Peyer's patch (tissue), 4 donors: ENCODE measurements around the gene EFEMP1. TPM values are rescaled to one million over a fixed set of nuclear protein-coding genes. Genes with fewer than 3 reads are reported as not detected.

ENCODE experiments used
- DNase-seq, 3 donors: peaks; one replicate each; pipeline ENCODE4 v3.0.0-alpha.2; 2017 to 2019
- H3K27ac ChIP-seq, 4 donors: fragments of 200-600 bp; sonication (generic); one replicate each; pipeline ENCODE4 v1.5.1; 2016 to 2019
- H3K27me3 ChIP-seq, 2 donors: fragments of 200-600 bp; sonication (generic); one replicate each; pipeline ENCODE4 v1.5.1; 2019
- H3K36me3 ChIP-seq, 3 donors: fragments of 200-600 bp; sonication (generic); one replicate each; pipeline ENCODE4 v1.5.1; 2016 to 2019
- H3K4me1 ChIP-seq, 4 donors: fragments of 200-600 bp; sonication (generic); one replicate each; pipeline ENCODE4 v1.5.1; 2016 to 2019
- H3K4me3 ChIP-seq, 4 donors: fragments of 200-600 bp; sonication (generic); 1 replicate in 3 of 4; 2 replicates in 1 of 4; pipeline ENCODE4 v1.5.1; 2016 to 2019; ENCODE audit warnings: mild to moderate bottlenecking in 1 of 4
- H3K9me3 ChIP-seq, 4 donors: fragments of 200-600 bp; sonication (generic); one replicate each; pipeline ENCODE4 v1.5.1; 2016 to 2019; ENCODE audit warnings: mild to moderate bottlenecking in 1 of 4
- CTCF ChIP-seq, 6 experiments: fragments of 450-650 bp in 4 of 6; fragments of 200-600 bp in 2 of 6; sonication (generic) in 1 of 6; IDR thresholded peaks; one replicate each; pipeline ENCODE4 v1.5.1; 2017 to 2019; ENCODE audit warnings: antibody characterized with exemption in 6 of 6, mild to moderate bottlenecking in 3 of 6, moderate library complexity in 1 of 6
- POLR2A ChIP-seq, 2 donors: fragments of 450-650 bp; IDR thresholded peaks; one replicate each; pipeline ENCODE4 v1.5.1; 2017; ENCODE audit warnings: antibody characterized with exemption in 2 of 2, mild to moderate bottlenecking in 2 of 2, moderate library complexity in 2 of 2
- total RNA-seq, 4 donors: library from RNA; depleted of rRNA; stranded (reverse); fragments of >200 nt; gene quantifications; one replicate each; pipeline ENCODE4 v1.1.0, GENCODE V29; 2016

EFEMP1 gene
- total RNA-seq, 4 donors from 2014 or later, result 16.3 to 44.4 (median 26.6) TPM

- Histone ChIP-seq H3K27ac (no peak overlapping the region), H3K9me3 (no peaks in the 10 kb centered on the region), H3K36me3 (no peaks in the 10 kb centered on the region), H3K4me3 (no peak overlapping the region), H3K4me1 (peaks cover 0 to 5% (median 0%) of the 10 kb centered on the region in 4 donors), H3K27me3 (no peaks in the 10 kb centered on the region)
- DNase-seq, result no peak
- no peak for TF ChIP-seq POLR2A (IDR thresholded peaks at IDR 0.05)
- no peak for TF ChIP-seq CTCF (IDR thresholded peaks at IDR 0.05)
Measured at GRCh38 chr2:55954306-55955035, 30.9 kb upstream of the EFEMP1 start.

DNA sequence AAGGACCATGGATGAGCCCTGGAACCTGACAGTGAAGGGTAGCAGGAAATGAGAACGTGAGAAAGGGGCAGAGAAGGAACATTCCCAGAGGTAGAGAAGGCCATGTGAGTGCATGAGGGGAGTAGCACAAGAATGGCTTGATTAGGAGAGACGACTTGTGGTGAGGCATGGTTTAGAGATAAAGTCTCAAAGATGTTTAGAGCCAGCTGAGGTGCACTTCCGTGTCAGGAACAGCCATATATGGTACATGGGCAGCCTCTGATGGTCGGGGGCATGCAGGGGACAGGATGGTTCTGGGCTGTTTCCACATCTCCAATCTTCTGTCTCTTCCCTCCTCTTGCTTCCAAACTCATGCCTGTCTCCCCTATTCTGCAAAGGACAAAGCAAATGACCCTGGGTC lies 28.8 kb upstream of the EFEMP1 start:
- no peaks in the 10 kb centered on the region for H3K4me1 ChIP-seq
- H3K9me3 ChIP-seq, result no peaks in the 10 kb centered on the region
- no peak for DNase-seq
- TF ChIP-seq POLR2A (IDR thresholded peaks at IDR 0.05), result no peak
- no peak for TF ChIP-seq CTCF (IDR thresholded peaks at IDR 0.05)
- no peaks in the 10 kb centered on the region for H3K36me3 ChIP-seq
- no peak overlapping the region for H3K27ac ChIP-seq
- H3K4me3 ChIP-seq, result no peak overlapping the region
- H3K27me3 ChIP-seq, result no peaks in the 10 kb centered on the region

DNA sequence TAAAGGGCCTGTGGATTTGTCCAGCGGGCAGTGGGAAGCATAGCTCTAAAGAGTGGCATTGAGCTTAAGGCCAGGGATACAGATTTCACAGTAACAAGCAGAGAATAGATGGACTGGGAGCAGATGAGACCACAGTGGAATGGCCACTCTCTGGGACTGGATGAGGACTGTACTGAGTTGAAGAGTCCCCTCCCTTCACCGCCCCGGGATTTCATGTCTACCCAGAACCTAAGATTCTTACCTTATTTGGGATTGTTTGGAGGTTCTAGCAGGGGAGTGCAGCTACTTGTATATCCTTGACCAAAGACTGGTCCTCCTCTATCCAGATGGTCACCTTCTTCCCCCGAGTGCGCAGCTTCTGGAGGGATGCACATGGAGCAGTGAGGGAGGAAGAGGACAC lies 28.0 kb upstream of the EFEMP1 start:
- H3K27me3 ChIP-seq, result no peaks in the 10 kb centered on the region
- no peak overlapping the region for H3K27ac ChIP-seq
- no peaks in the 10 kb centered on the region for H3K36me3 ChIP-seq
- no peaks in the 10 kb centered on the region for H3K4me1 ChIP-seq
- DNase-seq, result no peak
- TF ChIP-seq CTCF (IDR thresholded peaks at IDR 0.05) (no peak), POLR2A (IDR thresholded peaks at IDR 0.05) (no peak)
- no peaks in the 10 kb centered on the region for H3K9me3 ChIP-seq
- no peak overlapping the region for H3K4me3 ChIP-seq

GRCh38 chr2:55949613-55950012 lies 26.0 kb upstream of the EFEMP1 start:
- Histone ChIP-seq H3K4me3 (no peak overlapping the region), H3K9me3 (no peaks in the 10 kb centered on the region), H3K27ac (no peak overlapping the region), H3K27me3 (no peaks in the 10 kb centered on the region), H3K4me1 (no peaks in the 10 kb centered on the region), H3K36me3 (no peaks in the 10 kb centered on the region)
- no peak for DNase-seq
- TF ChIP-seq CTCF (IDR thresholded peaks at IDR 0.05) (no peak), POLR2A (IDR thresholded peaks at IDR 0.05) (no peak)

- DNase-seq, result no peak
- Histone ChIP-seq H3K36me3 (no peaks in the 10 kb centered on the region), H3K4me1 (no peaks in the 10 kb centered on the region), H3K27ac (no peak overlapping the region), H3K9me3 (no peaks in the 10 kb centered on the region), H3K27me3 (no peaks in the 10 kb centered on the region), H3K4me3 (no peak overlapping the region)
- TF ChIP-seq CTCF (IDR thresholded peaks at IDR 0.05) (no peak), POLR2A (IDR thresholded peaks at IDR 0.05) (no peak)
Measured at GRCh38 chr2:55949211-55949610, 25.6 kb upstream of the EFEMP1 start.
